H7 (cell line): Measurements from ENCODE around the gene TRAPPC4. TPM values are rescaled to one million over a fixed set of nuclear protein-coding genes. Genes with fewer than 3 reads are reported as not detected.
"Not testable (repeated sequence)": the region's sequence is repeated elsewhere in the genome, so short reads cannot be mapped to it uniquely, and the experiment has no call there.

ENCODE experiments used
- DNase-seq: peaks from one replicate; pipeline ENCODE4 v3.0.0; 2012
- H3K27me3 ChIP-seq: 2 replicates; pipeline ENCODE4 v1.6.0; 2011; ENCODE audit warnings: mild to moderate bottlenecking, low read length; ENCODE audit not compliant: control insufficient read depth, insufficient read depth
- H3K36me3 ChIP-seq: replicated peaks from 2 replicates; pipeline ENCODE4 v1.5.1; 2011; ENCODE audit warnings: low read length; ENCODE audit not compliant: control insufficient read depth, insufficient read depth
- H3K4me3 ChIP-seq: 2 replicates; pipeline ENCODE4 v1.5.1; 2011; ENCODE audit warnings: low read depth, mild to moderate bottlenecking, control low read depth, low read length, moderate library complexity; ENCODE audit not compliant: insufficient read depth
- total RNA-seq: library from RNA; depleted of rRNA; stranded (reverse); fragments of >200 nt; shearing (Covaris generic); gene quantifications from 2 replicates; pipeline ENCODE4 v1.2.3, GENCODE V29; 2014; rRNA removed

TRAPPC4 gene
- total RNA-seq, 1 experiment from 2014 or later: 98.2 TPM

DNA sequence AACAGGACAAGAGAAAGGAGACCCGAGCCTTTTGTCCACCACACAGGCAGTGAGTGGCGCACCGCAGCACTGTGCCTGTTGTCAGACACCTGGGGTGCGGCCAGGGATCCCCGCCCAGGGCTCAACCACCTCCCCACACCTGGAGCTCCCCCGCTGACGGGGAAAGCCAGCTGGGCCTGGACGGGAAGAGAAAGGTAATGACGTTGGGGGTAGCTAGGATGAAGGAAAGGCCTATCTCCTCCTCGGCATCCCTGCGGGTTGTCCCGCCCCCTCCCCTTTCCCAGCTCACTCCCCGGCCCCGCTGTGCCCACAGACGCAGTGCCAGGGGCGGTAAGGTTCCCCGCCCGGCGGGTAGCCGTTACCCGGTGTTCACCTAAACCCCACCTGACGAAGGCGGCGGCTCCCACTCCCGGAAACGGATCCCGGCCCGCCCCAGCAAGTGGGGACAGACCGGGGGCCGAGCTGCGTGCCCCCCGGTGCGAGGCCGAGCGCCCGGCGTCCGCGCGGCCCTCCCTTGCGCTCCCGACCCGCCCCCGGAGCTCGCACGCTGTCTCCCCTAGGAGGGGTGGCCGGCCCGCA is 37.9 kb downstream of the TRAPPC4 start:
- Histone ChIP-seq H3K36me3 (peaks cover 37% of the 10 kb centered on the region), H3K4me3 (peak overlapping the region; percentile 83), H3K27me3 (no peaks in the 10 kb centered on the region)
- peak; percentile 92 for DNase-seq

DNA sequence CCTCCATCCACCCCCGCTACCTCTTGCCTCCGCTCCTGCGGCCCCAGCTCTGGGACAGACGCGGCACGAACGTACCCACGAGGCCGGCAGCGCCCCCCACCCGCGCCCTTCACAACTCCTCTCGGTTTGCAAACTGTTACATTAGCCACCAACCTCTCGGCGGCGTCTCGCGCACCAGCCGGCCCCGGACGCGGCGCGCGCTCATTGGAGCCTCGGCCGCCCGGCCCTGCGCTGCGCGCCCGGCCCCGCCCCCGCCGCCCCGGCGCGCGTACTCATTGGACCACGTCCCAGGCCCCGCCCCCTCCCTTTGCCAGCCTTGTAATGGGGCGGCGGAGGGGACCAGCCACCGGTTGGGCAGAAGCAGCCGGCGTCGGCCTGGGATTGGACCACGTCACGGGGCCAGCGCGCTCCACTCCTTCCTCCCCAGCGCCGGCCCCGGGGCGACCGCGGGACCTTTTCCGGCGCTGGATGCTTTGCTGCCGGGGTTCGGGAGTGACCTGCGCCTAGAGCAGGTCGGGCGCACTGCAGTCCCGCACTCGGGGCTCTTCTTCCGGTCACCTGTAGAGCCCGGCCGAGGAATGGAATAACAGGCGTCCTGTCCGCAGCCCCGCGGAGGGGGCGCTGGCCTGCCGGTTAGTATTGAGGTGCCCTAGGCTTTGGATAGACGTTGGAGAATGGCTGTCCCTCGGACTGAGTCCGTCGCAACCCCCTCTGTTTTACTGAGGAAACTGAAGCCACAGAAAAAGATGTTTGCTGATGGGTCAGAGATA is 38.6 kb downstream of the TRAPPC4 start, which contains the start of gene HYOU1:
HYOU1 (minus strand) TSS at position 206 of the 770 bp plus-strand sequence. CDS start 1,045 bp downstream, outside the sequence.
- H3K36me3 ChIP-seq: peaks cover 30% of the 10 kb centered on the region
- H3K27me3 ChIP-seq: no peaks in the 10 kb centered on the region
- DNase-seq: peak; percentile 100
- peak within 1 kb of the TSS; percentile 83 for H3K4me3 ChIP-seq

DNA sequence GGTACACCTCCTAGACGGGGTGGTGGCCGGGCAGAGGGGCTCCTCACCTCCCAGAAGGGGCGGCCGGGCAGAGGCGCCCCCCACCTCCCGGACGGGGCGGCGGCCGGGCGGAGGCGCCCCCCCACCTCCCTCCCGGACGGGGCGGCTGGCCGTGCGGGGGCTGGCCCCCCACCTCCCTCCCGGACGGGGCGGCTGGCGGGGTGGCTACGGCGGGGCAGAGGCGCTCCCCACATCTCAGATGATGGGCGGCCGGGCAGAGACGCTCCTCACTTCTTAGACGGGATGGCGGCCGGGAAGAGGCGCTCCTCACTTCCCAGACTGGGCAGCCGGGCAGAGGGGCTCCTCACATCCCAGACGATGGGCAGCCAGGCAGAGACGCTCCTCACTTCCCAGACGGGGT is 40.6 kb downstream of the TRAPPC4 start:
- peaks cover 14% of the 10 kb centered on the region for H3K36me3 ChIP-seq
- not testable (repeated sequence) for DNase-seq, H3K4me3 ChIP-seq, H3K27me3 ChIP-seq

DNA sequence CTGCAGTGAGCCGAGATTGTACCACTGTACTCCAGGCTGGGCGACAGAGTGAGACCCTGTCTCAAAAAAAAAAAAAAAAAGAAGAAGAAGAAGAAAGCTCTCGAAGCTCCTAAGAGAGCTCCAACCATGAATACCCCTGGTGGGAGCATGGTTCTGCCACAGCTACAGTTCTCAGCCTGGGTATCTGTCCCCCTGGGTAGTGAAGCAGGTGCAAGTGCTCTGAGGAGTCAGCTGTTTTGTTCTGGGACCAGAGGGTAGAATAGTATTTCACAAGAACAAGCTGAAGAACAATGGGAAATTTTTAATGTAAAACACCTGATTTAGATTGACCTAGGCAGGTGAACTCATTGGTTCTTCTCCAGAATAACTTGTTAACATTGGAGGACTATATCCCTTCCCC is 42.7 kb downstream of the TRAPPC4 start:
- Histone ChIP-seq H3K36me3 (no peaks in the 10 kb centered on the region), H3K27me3 (no peaks in the 10 kb centered on the region), H3K4me3 (no peak overlapping the region)
- no peak for DNase-seq

DNA sequence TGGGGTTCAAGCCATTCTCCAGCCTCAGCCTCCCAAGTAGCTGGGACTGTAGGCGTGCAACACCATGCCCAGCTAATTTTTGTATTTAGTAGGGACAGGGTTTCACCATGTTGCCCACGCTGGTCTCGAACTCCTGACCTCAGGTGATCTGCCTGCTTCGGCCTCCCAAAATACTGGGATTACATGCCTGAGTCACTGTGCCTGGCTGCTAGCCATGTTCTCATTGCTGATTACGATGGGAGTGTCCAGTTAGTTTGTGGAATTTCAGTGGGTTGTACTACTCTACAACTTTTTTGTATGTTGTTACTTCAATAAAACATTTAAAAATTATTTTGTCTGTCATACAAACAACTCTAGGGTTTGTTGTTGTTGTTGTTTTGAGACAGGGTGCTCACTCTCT is 44.2 kb downstream of the TRAPPC4 start:
- H3K27me3 ChIP-seq: no peaks in the 10 kb centered on the region
- no peak overlapping the region for H3K4me3 ChIP-seq
- no peaks in the 10 kb centered on the region for H3K36me3 ChIP-seq
- DNase-seq: no peak

DNA sequence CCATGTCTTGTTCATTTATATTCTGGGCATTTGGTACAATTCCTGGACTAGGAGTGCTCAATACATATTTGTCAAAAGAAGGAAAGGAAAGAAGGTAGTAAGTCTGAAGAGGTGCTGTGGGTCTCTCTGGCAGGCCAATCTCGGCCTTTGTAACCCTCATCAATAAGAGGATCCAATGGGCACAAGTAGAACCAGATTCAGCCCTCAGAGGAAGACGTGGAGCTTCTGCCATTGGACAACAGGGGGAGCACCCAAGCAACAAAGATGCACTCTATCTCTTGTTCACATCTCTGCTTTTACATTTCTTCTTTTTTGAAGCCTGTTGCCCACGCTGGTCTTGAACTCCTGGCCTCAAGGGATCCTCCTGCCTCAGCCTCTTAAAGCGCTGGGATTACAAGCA is 46.8 kb downstream of the TRAPPC4 start:
- Histone ChIP-seq H3K36me3 (peaks cover 2% of the 10 kb centered on the region; the same call in 1 of the 2 replicates), H3K4me3 (no peak overlapping the region), H3K27me3 (no peaks in the 10 kb centered on the region)
- DNase-seq: peak; percentile 71

DNA sequence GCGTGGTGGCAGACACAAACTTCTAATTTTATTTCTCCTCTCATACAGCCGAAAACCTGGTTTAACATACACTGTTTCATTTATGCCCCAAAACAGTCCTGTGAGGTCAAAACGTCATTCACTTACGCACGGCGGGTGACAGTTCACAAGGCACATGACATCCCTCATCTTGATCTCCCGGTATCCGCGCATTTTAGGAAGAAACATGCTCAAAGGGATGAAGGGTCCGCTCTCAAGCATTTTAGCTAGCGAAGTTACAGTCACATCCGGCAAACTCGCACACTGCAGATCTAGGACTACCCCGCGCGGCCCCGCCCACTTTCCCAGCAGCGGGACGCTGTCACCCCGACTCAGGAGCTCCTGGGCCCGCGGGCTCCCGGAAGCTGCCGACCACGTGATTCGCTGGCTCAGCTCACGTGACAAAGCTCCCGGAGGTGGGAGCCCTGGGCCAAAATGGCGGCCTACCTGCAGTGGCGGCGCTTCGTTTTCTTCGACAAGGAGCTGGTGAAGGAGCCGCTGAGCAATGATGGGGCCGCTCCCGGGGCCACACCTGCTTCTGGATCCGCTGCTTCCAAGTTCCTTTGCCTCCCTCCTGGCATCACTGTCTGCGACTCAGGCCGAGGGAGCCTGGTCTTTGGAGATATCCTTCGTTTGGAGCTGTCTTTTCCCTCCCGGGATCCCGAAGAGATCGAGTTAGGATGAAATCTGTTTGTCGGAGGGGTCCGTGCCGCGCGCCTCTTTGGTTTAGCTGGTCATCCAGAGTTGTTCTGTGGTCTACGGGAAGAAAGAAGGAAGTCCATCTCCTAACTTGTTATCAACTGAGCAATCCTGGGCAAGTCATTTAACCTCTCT is 49.0 kb downstream of the TRAPPC4 start, which contains the start of gene VPS11:
VPS11 (plus strand) TSS at position 448 of the 852 bp plus-strand sequence; CDS start at position 454, 6 bp downstream.
- DNase-seq: peak; percentile 99

More for the DNA sequence above, 49.0 kb downstream of the TRAPPC4 start, which contains the start of gene VPS11:
- H3K36me3 ChIP-seq: peaks cover 4% of the 10 kb centered on the region; the same call in 1 of the 2 replicates
- H3K27me3 ChIP-seq: no peaks in the 10 kb centered on the region
- H3K4me3 ChIP-seq: peak within 1 kb of the TSS; percentile 91

Other genes starting within 250 kb of the TRAPPC4 start
- 72.1 and 118 TPM in 2 replicates for gene DDX6, start 227.6 kb upstream of the TRAPPC4 start, total RNA-seq
- gene CXCR5, start 134.9 kb upstream of the TRAPPC4 start, total RNA-seq: 0.04 TPM in 1 of 2 replicates, not detected in the other
- gene BCL9L, start 92.8 kb upstream of the TRAPPC4 start, total RNA-seq: 15.8 and 18.5 TPM in 2 replicates
- 0.21 TPM in 1 of 2 replicates, not detected in the other for gene UPK2, start 62.5 kb upstream of the TRAPPC4 start, total RNA-seq
- gene FOXR1, start 47.0 kb upstream of the TRAPPC4 start, total RNA-seq: not detected in 2 replicates
- 15.7 and 18.0 TPM in 2 replicates for gene CENATAC, start 20.6 kb upstream of the TRAPPC4 start, total RNA-seq
- 881 and 959 TPM in 2 replicates for gene RPS25, start 423 bp upstream of the TRAPPC4 start, total RNA-seq
- 53.2 and 54.5 TPM in 2 replicates for gene SLC37A4, start 12.1 kb downstream of the TRAPPC4 start, total RNA-seq
- gene HYOU1, start 38.4 kb downstream of the TRAPPC4 start, total RNA-seq: 183 and 200 TPM in 2 replicates
- gene VPS11, start 49.1 kb downstream of the TRAPPC4 start, total RNA-seq: 17.5 and 21.9 TPM in 2 replicates
- 12.2 and 14.3 TPM in 2 replicates for gene HMBS, start 66.1 kb downstream of the TRAPPC4 start, total RNA-seq
- gene DPAGT1, start 83.1 kb downstream of the TRAPPC4 start, total RNA-seq: 30.7 and 44.3 TPM in 2 replicates
- gene C2CD2L, start 88.6 kb downstream of the TRAPPC4 start, total RNA-seq: 4.8 and 7.0 TPM in 2 replicates
- gene HINFP, start 102.8 kb downstream of the TRAPPC4 start, total RNA-seq: 21.2 and 33.2 TPM in 2 replicates
- 0.31 and 0.37 TPM in 2 replicates for gene ABCG4, start 130.3 kb downstream of the TRAPPC4 start, total RNA-seq
- gene NLRX1, start 150.0 kb downstream of the TRAPPC4 start, total RNA-seq: 34.0 and 44.0 TPM in 2 replicates
- not detected in 2 replicates for gene NHERF4, start 166.7 kb downstream of the TRAPPC4 start, total RNA-seq
- gene CBL, start 187.6 kb downstream of the TRAPPC4 start, total RNA-seq: 16.1 and 23.6 TPM in 2 replicates